ENCODE measurements around the gene PNMA5.

PNMA5 gene

DNA sequence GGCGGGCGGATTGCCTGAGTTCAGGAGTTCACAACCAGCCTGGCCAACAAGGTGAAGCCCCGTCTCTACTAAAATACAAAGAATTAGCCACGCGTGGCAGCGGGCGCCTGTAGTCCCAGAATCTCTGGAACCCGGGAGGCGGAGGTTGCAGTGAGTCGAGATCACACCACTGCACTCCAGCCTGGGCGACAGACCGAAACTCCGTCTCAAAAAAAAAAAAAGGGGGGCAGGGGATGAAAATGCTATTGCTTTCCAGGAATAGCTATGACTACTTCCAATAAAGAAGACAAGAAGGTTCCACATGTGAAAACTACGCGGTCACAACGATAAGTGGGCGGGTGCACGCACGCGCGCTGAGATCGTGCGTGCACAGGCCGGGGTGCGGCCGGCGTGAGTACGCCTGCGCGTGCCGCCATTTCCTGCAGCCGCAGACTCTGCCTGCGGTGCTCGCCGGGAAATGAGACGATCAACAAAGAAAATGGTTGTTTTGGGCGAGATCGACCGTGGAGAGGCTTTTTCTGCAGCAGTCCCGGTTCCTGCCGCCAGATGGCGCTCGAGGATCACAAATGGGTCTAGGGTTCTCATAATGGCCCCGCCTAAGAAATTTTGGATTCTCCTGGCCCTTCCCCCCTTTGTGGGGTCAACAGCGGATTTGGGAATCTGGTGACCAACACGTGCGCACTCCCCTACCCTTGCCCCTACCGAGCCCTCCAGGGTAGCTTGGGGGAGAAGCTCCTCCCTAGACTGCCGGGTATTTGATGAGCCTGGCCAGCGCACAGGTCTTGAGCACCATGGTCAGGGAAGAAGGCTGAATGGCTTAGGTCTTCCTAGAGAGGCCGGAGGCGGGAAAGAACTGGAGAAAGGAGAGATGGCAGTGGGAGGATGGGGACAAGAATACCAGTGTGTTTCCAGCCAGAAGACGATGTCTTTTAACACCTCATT lies 35.1 kb downstream of the PNMA5 start:
- H3K4me3 ChIP-seq (ENCODE audit: low read depth, low read length), result peak overlapping the region; percentile 24

DNA sequence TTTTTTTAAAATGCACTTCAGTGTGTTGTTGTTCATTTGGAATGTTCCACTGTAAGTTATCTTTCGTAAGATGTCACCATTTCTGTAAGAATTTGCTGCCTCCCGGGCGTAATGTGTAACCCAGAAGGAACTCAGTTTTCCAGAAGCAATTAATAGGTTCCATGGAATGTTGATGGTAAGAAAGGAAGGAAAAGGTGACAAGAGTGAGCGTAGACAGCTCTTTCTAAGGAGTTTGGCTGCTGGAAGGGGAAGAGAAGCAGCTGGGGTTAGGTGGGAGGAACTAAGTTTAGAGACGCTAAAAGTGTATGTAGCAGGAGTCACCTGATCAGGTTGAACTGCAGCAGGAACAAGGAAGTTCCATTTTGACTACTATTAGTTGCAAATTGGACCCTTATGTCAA lies 35.9 kb downstream of the PNMA5 start:
- H3K4me3 ChIP-seq (ENCODE audit: low read depth, low read length), result no peak overlapping the region

GRCh38 chrX:152950786-152951185 lies 43.1 kb downstream of the PNMA5 start:
- no peak overlapping the region for H3K4me3 ChIP-seq (ENCODE audit: low read depth, low read length)

DNA sequence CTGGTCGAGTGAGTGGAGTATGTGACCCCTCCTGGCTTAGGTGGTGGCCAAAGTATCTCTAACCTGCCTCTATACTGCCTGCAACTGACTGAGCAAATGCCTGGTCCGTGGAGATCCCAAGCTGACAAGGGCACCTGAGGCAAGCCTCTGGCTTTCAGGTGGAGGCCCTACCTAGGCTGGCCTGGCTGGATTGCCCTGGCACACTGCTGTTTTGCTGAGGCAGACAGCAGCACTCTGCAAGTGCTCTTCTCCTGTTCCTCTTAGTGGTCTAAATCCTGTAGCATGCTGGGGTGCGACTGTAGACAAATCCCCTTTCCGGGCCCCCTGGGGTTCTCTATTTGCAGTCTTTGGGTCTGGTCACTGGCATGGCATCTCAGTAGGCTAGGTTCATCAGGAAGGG lies 44.8 kb downstream of the PNMA5 start:
- H3K4me3 ChIP-seq (ENCODE audit: low read depth, low read length), result no peak overlapping the region

DNA sequence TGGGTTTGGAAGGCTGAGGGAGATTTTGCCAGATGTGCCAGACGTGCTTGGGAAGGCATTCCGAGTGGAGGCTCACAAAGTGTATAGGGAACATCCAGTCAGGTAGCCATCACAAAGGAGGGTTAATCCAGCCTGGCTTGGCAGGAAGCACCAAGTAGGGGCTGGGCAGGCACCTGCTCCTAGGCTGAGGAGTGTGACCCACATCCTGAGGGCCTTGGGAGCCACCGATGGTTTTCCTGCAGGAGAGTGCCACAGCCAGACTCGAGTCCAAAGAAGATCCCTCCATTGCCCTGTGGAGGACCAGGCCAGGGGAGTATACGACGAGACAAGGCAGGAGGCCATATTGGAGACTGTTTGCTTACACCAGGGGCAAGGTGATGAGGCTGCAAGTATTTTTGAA lies 47.2 kb downstream of the PNMA5 start:
- H3K4me3 ChIP-seq (ENCODE audit: low read depth, low read length), result no peak overlapping the region

GRCh38 chrX:152945021-152945979 lies 48.6 kb downstream of the PNMA5 start:
- no peak overlapping the region for H3K4me3 ChIP-seq (ENCODE audit: low read depth, low read length)

GRCh38 chrX:152943826-152944225 lies 50.1 kb downstream of the PNMA5 start:
- H3K4me3 ChIP-seq (ENCODE audit: low read depth, low read length), result no peak overlapping the region

- H3K4me3 ChIP-seq (ENCODE audit: low read depth, low read length), result peak overlapping the region; percentile 35
Observed at GRCh38 chrX:152942077-152942442, 51.9 kb downstream of the PNMA5 start.

DNA sequence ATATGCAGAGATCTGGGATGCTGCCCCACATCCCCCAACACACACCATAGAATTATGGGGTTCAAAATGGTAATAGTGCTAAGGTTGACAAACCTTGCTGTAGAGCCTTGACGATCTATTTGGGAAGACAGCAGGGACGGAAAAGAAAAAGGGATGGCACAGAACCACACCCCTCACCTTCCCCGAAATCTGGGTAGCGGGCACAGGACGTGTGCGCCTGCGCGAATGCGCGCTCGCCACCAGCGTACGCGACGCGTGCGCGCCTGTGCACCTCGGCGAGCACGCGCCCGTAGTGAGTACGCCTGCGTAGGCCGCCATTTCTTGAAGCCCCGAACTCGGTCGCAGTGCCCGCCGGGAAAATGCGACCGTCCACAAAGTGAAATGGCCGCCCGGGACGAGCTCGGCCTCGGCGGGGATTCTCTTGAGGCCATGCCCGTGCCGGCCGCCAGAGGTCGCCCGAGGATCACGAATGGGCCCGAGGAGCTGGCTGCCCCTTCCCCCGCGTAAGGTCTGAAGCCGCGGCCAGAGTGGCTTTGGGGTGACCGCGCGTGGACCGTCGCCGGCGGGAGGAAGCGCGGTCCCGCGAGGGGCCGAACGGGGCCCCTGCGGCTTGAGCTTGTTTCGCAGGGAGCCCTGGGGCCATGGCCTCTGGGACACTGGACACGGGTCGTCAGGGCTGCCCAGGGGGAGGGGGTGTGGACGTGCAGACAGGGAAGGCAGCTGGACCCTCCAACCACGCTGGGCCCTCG lies 52.4 kb downstream of the PNMA5 start:
- H3K4me3 ChIP-seq (ENCODE audit: low read depth, low read length), result peak overlapping the region; percentile 50

Measured in iPS-11a (cell line).